Prostate gland (tissue), 2 donors: ENCODE measurements around the gene ARHGAP26. TPM values are rescaled to one million over a fixed set of nuclear protein-coding genes. Genes with fewer than 3 reads are reported as not detected.

ENCODE experiments used
- DNase-seq: peaks from one replicate; pipeline ENCODE4 v3.0.0-alpha.2; 2019; ENCODE audit warnings: low spot score
- H3K27ac ChIP-seq, 2 donors: fragments of 200-600 bp; sonication (generic); 2 replicates each; pipeline ENCODE4 v1.5.1; 2017 to 2019
- H3K27me3 ChIP-seq: fragments of 200-600 bp; sonication (generic); replicated peaks from 2 replicates; pipeline ENCODE4 v1.5.1; 2019; ENCODE audit not compliant: insufficient read depth
- H3K36me3 ChIP-seq, 2 donors: fragments of 200-600 bp; sonication (generic); 1 replicate in 1 of 2; 2 replicates in 1 of 2; pipeline versions ENCODE4 v1.5.1 to v1.8.1; 2017 to 2019
- H3K4me1 ChIP-seq: fragments of 200-600 bp; sonication (generic); replicated peaks from 2 replicates; pipeline ENCODE4 v1.5.1; 2019
- H3K4me3 ChIP-seq, 2 donors: fragments of 200-600 bp; sonication (generic); 2 replicates each; pipeline ENCODE4 v1.5.1; 2017 to 2019
- H3K9me3 ChIP-seq: fragments of 200-600 bp; sonication (generic); 2 replicates; pipeline ENCODE4 v1.5.1; 2017
- CTCF ChIP-seq, 4 experiments: fragments of 200-600 bp in 2 of 4; fragments of 450-650 bp in 2 of 4; sonication (generic) in 2 of 4; IDR thresholded peaks; 1 replicate in 3 of 4; 2 replicates in 1 of 4; pipeline ENCODE4 v1.5.1; 2016 to 2019; ENCODE audit warnings: antibody characterized with exemption in 4 of 4, mild to moderate bottlenecking in 2 of 4, moderate library complexity in 2 of 4
- POLR2A ChIP-seq: fragments of 450-650 bp; IDR thresholded peaks from one replicate; pipeline ENCODE4 v1.6.1; 2016; ENCODE audit warnings: antibody characterized with exemption, mild to moderate bottlenecking
- POLR2AphosphoS5 ChIP-seq: sonication (generic); formaldehyde crosslinking; IDR thresholded peaks from one replicate; pipeline ENCODE4 v1.6.1; 2017; ENCODE audit warnings: antibody characterized with exemption
- WGBS: methylation state at CpG from one replicate; pipeline ENCODE4 v1.1.5; 2018; 5-methylcytosine and 5-hydroxymethylcytosine counted together
- intact Hi-C: fragments of 100-400 bp; cut with DNase I; formaldehyde crosslinking; loops from one replicate; pipeline ENCODE4 v1.14.2; 2022
- total RNA-seq, 2 donors: library from RNA; depleted of rRNA; stranded (reverse); fragments of >200 nt; gene quantifications; one replicate each; pipeline ENCODE4 v1.1.0, GENCODE V29; 2016

The ARHGAP26 gene
- total RNA-seq, 2 donors from 2014 or later: 11.7 to 39.8 TPM

- no peaks in the 10 kb centered on the region for H3K27me3 ChIP-seq
- no peak overlapping the region for H3K4me3 ChIP-seq
- intact Hi-C loops: loop anchor here (5.0 to 10.0 kb wide), 3 partner anchors 84 to 117 kb away; no protein-coding TSS in a partner anchor
- no peak for DNase-seq
- no peaks in the 10 kb centered on the region for H3K36me3 ChIP-seq
- no peaks in the 10 kb centered on the region for H3K9me3 ChIP-seq
- H3K27ac ChIP-seq: no peak overlapping the region
- no peak for TF ChIP-seq CTCF (IDR thresholded peaks at IDR 0.05)
- no peak for TF ChIP-seq POLR2A
- TF ChIP-seq POLR2AphosphoS5: no peak
- WGBS: 81% methylated on average over 6 of the region's 6 CpGs
- peaks cover 3% of the 10 kb centered on the region for H3K4me1 ChIP-seq
These were observed 371.5 kb downstream of the ARHGAP26 start for GRCh38 chr5:143141652-143142051.

- Histone ChIP-seq H3K27me3 (no peaks in the 10 kb centered on the region), H3K4me3 (no peak overlapping the region), H3K27ac (peak overlapping the region; percentile 45 to 59), H3K4me1 (peaks cover 3% of the 10 kb centered on the region), H3K36me3 (no peaks in the 10 kb centered on the region), H3K9me3 (no peaks in the 10 kb centered on the region)
- intact Hi-C loops: loop anchor here (5.0 to 10.0 kb wide), 3 partner anchors 86 to 118 kb away; no protein-coding TSS in a partner anchor
- DNase-seq: peak; percentile 82
- TF ChIP-seq POLR2A: no peak
- TF ChIP-seq POLR2AphosphoS5: peak; percentile 47
- TF ChIP-seq CTCF (IDR thresholded peaks at IDR 0.05): no peak
- 18% methylated on average over 8 of the region's 8 CpGs for WGBS
These were observed 372.6 kb downstream of the ARHGAP26 start for GRCh38 chr5:143142596-143143435.

GRCh38 chr5:143143973-143144372 is 373.8 kb downstream of the ARHGAP26 start:
- WGBS: 100% methylated on average over 3 of the region's 3 CpGs
- peaks cover 3% of the 10 kb centered on the region for H3K4me1 ChIP-seq
- no peaks in the 10 kb centered on the region for H3K9me3 ChIP-seq
- no peak overlapping the region for H3K4me3 ChIP-seq
- no peaks in the 10 kb centered on the region for H3K36me3 ChIP-seq
- TF ChIP-seq POLR2A (no peak), CTCF (IDR thresholded peaks at IDR 0.05) (no peak), POLR2AphosphoS5 (no peak)
- intact Hi-C loops: loop anchor here (5.0 to 10.0 kb wide), 3 partner anchors 87 to 119 kb away; no protein-coding TSS in a partner anchor
- no peaks in the 10 kb centered on the region for H3K27me3 ChIP-seq
- no peak for DNase-seq
- no peak overlapping the region for H3K27ac ChIP-seq

- Histone ChIP-seq H3K4me3 (no peak overlapping the region), H3K4me1 (peaks cover under 1% of the 10 kb centered on the region), H3K27me3 (no peaks in the 10 kb centered on the region), H3K36me3 (no peaks in the 10 kb centered on the region), H3K27ac (peak overlapping the region; percentile 5 to 26), H3K9me3 (no peaks in the 10 kb centered on the region)
- TF ChIP-seq CTCF (IDR thresholded peaks at IDR 0.05) (no peak), POLR2AphosphoS5 (no peak), POLR2A (no peak)
- DNase-seq: no peak
- 52% methylated on average over 9 of the region's 9 CpGs for WGBS
- intact Hi-C loops: loop anchor here (10.0 kb wide), 2 partner anchors 99 to 121 kb away; no protein-coding TSS in a partner anchor
These were observed 375.3 kb downstream of the ARHGAP26 start for GRCh38 chr5:143145243-143146160.
